Activated naive CD4-positive, alpha-beta T cell treated with anti-CD3 and anti-CD28 coated beads, Interleukin-2, amount 50 U/mL, for 16 hours (primary cell): ENCODE data around the gene LOXL3.

Experiments
- DNase-seq: peaks from one replicate; pipeline ENCODE4 v3.0.0-alpha.2; 2020

LOXL3 gene

DNA sequence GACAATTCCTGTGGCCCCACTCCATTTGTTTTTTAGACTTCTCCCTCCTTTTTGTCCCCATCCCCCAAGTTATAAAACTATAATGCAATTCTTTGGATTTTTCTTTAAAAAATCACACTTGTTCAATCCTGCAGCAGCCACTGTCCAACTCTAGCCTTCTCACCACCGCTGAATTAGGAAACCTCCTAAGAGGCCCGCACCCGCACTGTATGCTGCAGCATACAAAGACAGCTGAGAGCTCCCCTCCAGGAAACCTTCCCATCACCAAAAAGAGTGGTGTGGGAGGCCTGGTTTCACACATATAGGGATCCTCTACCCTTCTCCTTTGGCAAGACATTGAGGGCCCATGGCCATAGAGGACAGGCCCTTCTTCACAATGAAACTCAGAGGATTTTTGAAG lies 49.2 kb downstream of the LOXL3 start:
- DNase-seq: no peak

DNA sequence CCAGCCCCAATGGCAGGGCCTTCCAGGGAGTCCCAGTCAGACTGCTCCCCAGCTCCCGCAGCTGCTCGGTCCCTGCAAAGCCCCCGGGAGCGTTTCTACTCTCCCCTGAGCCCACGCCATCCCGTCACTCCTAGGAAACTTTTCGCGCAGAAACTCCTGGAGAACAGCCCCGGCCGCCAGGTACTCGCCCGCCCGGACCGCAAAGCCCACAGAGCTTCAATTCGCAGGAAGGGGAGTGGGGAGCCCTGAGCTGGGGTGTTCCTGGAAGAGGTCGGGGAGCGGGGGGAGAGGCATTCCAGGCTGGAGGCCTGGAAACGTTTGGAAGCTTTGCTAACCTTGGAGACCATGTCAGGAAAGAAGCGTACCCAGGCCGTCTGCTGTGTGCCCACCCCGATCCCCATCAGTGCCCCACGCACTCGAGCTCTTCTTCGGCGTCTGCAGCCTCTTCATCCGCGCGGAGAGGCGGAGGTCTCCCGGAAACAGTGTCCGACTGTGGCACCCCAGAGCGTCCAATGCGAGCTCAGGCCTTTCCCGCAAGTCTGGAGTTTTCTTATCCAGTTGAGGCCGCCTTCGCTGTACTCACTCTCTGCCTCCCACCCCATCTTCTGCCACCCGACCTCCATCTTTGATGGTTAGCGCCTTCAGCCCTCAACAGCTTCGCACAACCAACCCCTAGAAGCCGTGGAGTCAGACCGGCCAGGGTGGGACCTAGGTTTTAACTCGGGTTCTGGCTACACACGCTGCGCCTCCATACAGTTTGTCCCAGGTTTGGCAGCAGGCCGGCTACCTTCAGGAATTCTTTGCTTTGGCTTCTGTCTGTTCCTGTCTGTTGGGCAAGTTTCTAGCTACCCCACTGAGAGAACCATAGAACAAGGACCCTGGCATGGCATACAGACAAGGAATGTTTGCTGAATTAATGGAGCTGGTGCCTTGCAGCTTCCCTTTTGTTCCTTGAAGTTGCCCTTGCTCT lies 50.0 kb downstream of the LOXL3 start:
- no peak for DNase-seq

DNA sequence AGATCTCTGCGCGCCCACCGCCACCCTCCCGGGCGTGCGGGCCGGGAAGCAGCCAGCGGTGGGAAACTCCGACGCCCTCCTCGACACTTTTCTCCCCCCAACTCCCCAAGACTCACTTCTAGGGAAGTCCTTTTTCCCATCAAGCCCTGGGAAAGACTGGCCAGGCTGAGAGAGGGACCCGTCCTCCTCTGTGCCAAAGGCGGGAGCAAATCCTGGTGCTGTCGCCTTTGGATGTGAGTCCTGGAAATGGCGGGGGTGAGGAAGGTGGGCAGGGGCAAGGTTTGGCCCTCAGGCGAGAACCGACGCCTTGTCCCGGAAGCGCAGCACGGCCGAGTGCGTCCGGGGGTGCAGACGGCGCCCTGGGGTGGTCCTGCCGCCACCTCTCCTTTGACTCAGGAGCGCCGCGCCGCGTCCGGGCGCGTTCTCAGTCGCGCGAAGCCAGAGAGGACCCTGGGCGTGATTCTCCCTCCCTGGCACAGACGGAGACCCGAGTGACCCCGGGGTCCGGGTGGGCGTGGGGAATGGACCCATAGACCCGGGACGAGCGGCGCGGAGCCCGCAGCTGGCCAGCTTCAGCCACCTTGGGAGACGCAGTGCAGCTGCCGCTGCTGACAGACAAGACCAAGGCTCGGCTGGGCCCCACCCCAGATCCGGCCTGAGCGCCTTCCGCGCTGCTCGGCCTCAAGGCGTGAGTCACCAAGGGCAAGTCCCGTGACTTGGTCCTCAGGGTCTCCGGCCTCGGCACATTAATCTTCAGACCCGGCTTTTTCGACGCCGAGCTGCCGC lies 50.8 kb downstream of the LOXL3 start:
- DNase-seq: no peak

DNA sequence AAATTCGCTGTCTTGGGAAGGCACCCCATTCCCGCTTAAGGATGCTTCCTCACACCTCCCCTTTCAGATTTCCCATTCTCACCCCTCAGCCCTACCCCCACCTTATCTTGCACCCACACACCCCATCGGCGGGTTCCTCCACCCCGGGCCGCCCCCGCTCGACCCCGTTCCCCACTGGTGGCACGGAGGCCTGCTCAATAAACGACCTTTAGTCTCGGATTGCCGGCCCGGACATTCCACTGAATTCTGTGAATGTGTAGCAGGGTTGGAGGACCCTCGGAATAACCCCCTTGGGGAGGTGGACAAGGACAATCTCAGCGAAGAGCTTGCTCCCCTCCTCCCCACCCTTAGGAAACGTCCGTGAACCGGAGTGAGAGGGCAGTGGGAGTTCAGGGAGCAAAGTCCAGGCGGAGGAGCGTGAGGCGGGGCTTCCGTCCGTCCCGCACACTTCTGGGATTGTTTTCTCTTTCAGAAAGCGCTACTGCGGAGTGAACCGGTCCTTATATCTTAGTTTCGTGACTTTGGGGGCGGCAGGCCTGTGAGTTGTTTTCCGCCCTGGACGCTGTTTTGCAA lies 51.5 kb downstream of the LOXL3 start:
- no peak for DNase-seq

DNA sequence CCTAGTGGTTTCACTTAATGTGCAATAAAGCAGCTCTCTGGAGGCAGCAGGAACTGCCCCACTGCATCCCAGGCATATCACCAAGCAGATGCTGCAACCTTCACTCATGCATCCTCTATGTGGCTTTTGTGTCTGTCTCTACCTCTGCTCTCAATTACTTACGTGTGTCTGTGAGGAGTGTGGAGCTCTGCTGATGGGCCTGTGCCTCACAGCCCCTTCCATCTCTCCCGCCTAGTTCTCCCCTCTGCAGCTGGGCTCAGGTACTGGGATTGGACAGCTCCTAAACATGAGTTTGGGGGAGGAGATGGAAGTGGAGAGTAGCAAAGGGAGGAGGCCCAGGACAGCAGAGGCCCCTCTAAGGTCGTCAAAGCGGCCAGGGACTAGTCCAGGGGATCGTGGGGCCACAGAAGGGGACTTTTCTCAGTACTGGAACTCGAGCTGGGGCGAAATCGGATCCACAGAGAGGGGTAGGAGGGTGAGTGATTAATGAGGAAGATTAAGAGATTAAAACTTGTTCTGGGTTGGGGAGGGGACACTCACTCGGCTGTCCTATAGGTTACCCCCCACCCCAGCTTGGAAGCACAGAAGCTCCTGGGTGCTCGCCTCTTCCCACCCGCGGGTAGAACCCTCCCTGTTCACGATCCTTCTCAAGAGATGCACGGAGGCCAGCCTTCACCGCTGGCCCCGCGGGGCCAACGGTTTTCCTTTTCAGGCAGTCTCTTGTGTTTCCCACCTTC lies 52.2 kb downstream of the LOXL3 start:
- DNase-seq: no peak

DNA sequence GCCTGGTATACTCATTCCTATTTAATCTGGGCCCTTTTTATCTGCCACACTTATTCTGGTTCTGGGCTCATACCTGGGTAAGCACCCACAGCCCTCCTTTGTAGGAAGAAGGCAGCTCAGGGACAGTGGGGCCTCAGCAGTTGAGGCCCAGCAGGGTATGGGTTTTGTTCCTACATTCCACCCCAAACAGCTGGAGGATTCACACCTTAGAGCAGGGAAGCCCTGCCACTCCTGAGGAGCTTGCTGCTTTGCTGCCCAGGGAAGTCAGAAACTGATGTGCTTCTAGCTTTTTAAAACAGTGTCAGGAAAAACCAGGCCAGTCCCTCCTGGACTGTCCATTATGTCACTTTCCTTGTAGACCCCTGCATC lies 53.2 kb downstream of the LOXL3 start:
- no peak for DNase-seq

DNA sequence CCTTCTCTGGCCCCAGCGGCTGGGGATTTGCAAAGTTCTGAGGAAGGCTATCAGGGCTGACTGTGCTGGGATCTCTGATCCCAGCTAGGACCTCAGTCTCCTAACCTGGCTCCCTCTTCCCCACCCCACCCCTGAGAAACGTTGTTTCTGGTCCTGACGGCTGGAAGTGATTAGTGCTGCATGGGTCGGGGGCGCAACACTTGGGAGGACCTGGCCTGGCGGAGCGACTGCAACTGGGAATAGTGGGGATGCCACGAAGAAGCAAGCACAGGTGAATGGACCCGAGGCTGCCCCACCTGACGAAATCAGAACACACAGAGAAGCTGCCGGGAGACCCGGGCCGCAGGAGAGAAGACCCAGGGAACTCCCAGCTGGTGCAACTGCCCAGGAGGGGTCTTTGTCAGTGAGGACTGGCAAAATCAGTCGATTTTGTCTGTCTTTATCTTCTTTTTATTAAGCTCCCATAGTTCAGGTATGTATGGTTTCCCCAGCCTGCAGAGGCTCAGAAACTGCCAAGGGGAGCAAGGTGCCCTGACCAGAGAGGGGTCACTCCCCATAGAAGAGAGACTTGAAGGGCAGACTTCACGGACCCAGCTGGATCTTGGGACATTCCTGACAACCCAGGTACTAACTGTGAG lies 53.7 kb downstream of the LOXL3 start:
- DNase-seq: no peak

DNA sequence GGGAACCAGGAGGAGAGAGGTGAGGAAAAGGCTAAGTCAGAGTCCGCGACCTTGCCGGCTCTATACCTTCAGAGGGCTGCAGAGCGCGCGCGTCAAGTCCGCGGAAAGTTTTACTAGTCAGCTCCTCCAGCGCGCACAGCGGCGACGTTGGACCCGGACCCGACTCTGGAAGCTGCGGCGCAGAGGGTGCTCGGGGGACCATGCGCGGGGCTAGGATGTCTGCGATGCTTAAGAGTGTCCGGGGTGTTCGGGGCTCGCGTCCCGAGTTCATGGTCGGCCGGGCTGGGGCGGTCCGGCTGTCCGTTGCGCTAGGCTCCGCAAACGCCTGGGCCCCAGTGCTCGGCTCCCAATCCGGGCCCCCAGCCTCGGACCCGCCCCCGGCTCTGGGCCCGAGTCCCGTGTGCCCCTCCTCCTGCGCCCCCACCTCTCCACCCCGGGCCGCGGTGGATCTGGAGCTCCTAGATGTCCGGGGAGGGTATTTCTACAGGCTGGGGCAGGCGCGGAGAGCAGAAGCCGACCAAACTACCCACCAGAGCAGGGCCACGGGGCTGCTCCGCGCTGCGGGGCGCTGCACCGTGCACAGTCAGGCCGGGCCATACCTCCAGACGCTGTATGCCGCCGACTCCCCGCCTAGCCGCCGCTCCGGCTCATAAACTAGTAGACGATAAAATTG lies 54.3 kb downstream of the LOXL3 start, which contains the start of gene LBX2:
LBX2 (minus strand) TSS at position 337 of the 673 bp plus-strand sequence; CDS start at position 271, 66 bp downstream.
- peak; percentile 50 for DNase-seq

DNA sequence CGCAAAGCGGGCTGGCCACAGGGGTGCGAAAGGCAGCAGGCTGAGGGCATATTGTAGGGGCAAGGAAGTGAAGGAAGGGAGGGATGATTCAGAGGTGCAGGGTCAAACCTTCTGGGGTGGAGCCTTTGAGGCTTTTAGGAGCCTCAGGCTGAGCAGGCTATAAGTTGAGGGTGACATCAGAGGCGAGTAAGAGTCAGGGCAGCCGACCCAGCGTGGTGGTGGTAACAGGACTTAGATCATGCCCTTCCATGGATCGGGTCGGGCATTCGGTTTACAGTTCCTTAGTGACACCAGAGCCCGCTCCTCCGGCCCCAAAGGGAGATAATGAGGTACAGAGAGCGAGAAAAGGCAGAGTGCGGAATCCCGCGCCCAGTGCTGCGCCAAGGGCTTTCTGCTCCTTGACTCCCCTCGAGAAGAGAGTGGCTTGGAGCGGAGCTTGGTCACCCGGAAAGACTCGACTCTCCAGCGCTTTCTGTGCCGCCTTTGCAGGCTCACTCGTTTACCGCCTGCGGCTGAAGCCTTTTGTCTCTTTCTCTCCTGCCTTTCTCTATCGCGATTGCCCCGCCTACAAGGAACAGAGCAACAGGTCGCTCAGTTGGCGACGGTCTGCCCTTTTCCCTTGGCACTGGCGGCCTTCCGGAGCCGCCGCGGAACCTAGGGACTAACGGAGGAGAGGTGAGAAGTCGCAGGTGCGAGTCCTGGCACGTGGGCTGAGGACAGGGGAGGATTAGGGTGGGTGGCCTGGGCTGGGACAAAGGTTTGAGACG lies 55.1 kb downstream of the LOXL3 start:
- DNase-seq: no peak

DNA sequence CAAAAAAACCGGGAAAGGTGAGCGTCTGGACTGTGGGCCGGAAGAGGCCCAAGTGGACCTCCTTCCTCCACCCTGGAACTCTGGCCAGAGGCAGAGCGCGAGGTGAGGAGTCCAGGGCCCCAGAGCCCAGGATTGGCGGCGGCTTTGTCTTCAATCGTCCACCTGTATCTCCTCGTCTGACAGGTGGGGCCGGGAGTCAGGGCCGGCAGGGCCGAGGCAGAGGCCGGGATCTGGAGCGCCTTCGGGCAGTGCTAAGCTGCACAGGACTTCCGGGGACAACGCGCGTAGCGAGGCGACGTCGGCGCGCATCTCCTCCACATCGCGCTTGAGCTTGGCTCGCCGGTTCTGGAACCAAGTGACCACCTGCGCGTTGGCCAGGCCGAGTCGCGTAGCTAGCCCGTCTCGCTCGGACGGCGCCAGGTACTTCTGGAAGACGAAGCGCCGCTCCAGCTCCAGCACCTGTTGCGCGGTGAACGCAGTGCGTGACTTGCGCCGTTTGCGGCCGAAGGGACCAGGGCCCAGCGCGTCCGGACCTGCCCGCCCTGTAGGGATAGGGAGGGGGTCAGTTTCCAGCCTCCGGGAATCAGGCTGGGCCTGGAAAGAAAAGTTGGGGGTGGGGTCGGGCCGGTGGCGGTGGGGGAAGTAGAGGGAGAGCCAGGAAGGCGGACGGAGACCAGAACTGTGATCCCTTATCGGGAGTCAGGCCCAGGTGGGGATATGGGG lies 55.8 kb downstream of the LOXL3 start:
- no peak for DNase-seq

DNA sequence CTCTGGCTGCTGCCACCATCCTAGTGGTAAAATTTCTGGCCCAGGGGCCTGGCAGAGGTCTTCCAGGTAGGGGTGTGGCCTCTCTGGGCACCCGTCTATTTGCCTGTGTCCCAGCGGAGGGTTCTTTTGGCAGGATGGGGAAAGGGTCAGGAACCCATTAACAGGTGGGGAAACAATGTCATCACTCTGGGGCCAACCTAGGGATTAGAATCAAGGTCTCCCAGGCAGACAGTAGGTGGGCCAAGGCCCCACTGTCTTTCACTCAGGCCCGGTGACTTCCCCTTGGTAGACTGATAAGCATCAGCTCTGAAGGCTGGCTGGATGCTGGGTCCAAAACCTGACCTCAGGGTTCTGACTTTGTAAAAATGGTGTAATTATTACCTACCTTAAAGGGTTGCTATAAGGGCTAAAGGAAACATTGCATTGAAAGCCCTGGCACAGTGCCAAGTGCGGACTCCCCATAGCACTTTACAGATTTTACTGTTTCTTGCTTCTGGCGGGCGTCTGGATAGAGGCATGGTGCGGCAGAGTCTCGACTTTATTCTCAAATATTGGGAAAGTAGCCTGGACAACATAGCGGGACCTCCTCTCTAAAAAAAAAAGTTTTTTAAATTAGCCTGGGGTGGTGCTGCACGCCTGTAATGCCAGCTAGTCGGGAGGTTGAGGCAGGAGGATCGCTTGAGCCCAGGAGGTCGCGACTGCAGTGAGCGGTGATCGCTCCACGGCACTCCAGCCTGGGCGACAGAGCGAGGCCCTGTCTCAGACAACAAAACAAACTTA lies 56.6 kb downstream of the LOXL3 start:
- no peak for DNase-seq

DNA sequence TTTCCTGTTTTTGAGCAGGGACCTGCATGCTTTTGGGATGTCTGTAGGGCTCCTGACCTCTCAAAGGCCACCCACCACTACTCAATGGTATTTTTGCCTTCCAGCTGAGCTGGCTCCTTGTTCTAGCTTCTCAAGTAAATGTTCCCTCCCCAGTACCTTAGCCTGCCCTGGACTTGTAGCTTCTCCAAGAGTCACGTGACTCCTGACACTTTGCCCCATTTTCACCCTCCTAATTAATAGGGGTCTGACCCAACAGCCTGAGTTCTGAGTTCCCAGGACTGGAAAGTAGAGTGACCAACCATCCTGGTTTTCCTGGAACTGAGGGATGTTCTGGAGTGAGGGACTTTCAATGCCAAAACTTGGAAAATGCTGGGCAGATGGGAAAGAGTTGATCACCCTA lies 58.3 kb downstream of the LOXL3 start:
- no peak for DNase-seq

DNA sequence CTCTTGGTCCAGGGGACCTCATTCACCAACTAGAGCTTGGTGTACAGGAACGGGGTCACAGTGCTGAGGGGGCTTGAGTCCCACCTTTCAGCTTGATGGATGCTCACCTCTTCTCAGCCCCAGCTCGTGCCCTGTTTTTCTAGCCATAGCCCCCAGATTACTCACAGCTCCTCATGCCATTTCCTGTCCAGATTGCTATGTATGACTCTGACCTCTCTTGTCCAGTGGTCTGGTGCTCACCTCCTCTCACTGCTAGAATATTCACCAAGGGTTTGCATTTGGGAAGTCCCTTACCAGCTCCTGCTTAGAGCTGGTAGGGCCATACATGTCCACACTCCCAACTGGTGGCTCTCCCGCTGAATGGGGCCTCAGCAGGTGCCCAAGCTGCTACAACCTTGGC lies 60.2 kb downstream of the LOXL3 start:
- no peak for DNase-seq

DNA sequence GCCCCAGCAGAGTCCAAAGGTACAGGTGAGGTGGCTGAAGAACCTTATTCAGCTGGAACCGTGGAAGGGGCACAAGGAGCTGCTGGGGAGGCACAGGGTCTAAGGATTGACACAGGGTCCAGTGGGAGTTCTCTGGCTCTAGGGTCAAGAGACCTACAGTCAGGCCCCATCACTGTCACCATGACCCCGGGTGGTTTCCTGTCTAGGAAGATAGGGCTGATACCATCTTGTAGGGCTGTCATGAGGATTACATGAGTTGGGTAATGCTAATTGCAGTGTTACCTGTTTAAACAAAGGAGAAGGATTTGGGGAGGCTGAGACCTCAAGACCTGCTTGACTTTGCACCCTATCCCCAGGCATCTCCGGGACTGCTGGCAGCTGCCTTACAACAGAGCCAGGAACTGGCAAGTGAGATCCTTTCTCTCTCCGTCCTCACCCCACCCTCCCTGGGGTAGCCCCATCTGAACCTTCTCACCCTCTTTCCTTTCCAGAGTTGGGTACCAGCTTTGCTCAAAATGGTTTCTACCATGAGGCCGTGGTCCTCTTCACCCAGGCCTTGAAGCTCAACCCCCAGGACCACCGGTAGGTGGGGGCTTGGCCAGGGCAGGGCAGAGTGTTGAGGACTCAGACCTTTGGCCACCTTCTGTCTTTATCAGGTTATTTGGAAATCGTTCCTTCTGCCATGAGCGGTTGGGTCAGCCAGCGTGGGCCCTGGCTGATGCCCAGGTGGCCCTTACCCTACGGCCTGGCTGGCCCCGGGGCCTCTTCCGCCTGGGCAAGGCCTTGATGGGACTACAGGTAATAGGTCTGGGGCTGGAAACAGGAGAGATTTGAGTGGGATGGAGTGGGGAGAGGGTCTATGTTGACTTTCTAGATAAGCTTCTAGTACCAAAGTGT lies 61.8 kb downstream of the LOXL3 start:
- DNase-seq: no peak

DNA sequence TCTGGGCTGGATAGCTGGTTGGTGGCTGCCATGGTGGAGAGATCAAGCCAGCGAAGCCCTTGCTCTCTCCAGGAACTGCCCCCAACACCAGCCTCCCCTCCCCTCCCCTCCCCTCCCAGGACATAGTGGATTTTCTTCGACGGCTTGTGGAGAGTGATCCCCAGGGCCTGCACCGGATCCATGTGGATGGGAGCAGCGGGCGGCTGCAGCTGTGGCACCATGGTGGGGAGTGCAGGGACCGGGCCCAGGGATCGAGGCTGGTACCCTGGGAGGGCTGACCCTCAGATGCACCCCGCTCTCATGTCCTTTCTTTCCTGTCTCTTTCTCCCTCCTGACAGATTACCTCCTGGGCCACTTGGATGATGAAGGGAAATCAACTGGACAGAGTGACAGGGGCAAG lies 63.8 kb downstream of the LOXL3 start:
- DNase-seq: no peak

DNA sequence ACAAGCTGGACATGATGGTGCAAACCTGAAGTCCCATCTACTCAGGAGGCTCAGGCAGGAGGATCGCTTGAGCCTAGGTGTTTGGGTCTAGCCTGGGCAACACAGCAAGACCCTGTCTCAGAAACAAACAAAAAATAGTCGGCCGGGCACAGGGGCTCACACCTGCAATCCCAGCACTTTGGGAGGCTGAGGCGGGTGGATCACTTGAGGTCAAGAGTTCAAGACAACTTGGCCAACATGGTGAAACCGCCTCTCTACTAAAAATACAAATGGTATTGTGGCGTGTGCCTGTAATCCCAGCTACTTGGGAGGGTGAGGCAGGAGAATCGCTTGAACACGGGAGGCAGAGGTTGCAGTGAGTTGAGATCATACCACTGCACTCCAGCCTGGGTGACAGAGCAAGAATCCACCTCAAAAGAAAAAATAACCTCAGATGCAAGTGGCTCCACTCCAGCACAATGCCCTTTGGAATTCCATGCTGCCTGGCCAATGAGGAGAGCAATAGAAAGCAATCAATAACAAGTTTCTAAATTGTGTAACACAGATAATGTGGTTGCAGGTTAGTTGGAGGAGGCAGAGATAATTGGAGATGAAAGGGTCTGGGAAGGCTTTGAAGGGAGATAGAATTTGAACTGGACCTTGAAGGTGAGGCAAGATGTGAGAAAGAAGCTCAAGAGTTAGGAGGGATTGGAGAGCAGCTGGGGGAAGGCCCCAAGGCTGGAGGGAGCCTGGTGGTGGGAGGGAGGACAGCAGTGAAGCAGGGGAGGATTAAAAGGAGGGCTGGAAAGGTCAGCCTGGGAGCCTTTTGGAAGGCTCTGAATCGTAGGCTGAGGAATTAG lies 64.9 kb downstream of the LOXL3 start:
- DNase-seq: no peak

DNA sequence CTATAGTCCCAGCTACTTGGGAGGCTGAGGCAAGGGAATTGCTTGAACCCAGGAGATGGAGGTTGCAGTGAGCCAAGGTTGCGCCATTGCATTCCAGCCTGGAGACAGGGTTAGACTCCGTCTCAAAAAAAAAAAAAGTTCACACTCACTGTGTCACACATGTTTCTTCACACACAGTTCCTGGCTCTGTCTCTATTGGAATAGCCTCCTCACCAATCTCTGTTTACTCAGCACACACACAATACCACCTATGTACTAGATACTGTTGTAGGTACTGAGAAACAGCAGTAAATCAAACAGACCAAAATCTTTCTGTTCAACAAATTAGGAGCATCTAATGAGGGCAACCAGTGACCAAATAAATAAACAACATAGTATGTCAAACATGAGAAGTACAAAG lies 67.6 kb downstream of the LOXL3 start:
- no peak for DNase-seq
